T1000 (cell line): ENCODE results near the gene ZNF608.

Source experiments
- DNase-seq: peaks from one replicate; lab custom pipeline; 2025; ENCODE audit warnings: mixed read lengths; lab: John Stamatoyannopoulos, UW

Gene ZNF608

GRCh38 chr5:124736805-124737188, 9.6 kb downstream of the ZNF608 start:
- DNase-seq, result no peak

- no peak for DNase-seq
Measured at GRCh38 chr5:124736082-124736804, 10.2 kb downstream of the ZNF608 start.

GRCh38 chr5:124735169-124735858, 11.1 kb downstream of the ZNF608 start:
- no peak for DNase-seq

DNA sequence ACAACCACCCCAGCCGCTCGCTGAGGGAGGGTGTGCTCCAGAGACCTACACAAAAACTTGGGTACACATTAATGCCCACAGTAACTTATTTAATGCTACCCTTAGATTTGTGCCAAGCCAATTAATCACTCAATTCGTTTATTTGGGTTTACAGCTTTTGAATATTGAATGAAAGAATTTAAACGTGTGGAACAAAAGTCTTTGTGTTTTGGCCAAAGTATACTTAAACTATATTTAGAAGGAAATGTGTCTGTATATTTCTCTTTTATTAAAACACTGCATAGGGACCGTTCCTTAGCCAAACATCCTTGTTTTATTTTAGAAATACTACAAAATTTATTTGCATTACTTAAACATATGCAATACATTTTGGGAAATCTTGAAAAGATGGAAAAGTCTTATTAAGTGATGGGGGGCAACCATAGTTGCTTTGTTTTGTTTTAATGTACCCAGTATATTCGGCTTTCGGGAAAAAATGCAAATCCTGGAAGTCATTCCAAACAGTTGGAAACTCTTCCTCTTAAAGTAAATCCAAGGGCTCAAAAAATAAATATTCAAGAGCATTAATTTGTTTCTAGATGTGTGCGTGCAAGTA, 11.8 kb downstream of the ZNF608 start:
- DNase-seq, result no peak

DNA sequence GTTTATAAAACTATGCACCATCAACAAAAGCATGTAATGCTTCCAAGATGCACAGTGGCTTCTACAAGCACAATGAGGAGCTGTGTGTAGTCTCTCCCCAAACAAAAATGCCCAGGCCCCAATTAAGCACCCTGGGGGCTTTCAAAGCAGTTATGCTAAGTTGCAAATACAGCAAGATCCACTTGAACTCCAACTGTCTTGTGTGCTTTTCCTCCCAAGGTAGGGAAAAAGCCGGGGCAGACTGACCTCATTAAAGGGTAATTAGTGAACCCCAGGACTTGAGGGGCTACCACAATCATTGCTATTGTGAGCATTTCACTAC, 13.1 kb downstream of the ZNF608 start:
- no peak for DNase-seq

DNA sequence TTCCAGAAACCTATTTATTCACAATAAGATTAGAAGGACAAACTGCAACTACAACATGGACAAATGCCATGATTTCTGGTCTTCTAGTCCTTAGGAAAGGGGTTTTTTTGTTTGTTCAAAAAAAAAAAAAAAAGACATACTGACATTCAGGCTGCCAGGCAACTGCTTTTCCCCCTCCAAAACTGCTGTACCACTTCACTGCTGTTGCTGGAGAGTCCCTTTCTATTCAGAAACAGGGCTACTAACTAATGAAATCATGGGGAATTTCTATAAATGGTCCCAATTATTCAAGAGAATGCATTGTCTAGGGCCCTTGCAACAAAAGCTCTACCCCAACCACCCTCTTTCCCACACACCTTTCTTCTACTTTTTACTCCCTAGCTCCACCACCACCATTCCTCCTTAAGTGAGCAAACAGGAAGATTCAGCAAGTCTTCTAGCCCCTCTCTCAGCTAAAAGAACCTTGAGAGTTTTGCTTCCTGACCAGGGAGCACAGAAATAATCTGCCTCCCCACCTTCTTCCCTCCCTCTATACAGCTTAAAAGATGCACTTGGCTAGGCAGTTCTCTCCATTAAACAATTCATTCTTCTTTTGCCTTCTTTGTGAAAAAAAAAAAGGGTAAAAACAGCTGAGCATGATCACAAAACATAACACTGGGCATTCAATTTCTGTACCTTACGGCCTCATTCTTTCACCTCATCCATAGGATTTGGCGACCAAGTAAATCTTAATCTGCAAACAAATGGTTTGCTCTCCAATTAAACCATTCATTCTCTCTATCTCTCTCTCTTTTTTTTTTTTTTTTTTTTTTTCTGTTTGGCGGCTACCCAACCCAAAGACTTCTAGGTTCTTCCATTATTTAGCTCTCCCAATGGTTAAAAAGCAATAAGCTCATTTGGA, 13.8 kb downstream of the ZNF608 start:
- no peak for DNase-seq

- DNase-seq, result no peak
Measured at GRCh38 chr5:124730381-124730780, 16.1 kb downstream of the ZNF608 start.

DNA sequence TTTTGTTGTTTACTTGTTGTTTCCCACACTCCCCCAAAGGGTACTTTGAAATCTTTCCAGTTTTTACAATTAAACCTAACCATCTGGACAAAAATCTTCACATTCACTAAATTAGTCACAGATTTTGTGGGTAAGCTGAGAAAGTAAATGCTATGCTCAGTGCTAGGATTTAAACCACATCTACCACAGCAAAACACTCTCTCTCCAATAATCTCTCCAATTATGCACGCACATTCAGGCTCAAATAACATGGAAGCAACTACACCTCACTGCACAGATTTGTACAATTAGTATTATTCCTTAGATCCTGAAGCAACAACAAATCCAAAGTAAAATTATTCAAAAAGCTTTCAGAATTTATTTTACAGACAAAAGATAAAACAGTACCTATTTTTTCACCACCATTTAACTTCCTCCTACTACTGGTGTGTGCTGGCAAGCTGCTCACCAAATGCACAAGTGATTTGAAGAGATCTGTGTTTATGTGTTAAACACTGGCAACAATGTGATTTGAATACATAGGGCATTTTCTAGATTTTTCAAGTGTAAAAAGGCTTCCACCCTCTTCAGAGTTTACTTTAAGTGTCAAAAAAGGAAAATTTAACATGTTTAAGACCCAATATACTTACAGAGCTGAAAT, 16.6 kb downstream of the ZNF608 start:
- no peak for DNase-seq

GRCh38 chr5:124728968-124729332, 17.5 kb downstream of the ZNF608 start:
- DNase-seq, result no peak

DNA sequence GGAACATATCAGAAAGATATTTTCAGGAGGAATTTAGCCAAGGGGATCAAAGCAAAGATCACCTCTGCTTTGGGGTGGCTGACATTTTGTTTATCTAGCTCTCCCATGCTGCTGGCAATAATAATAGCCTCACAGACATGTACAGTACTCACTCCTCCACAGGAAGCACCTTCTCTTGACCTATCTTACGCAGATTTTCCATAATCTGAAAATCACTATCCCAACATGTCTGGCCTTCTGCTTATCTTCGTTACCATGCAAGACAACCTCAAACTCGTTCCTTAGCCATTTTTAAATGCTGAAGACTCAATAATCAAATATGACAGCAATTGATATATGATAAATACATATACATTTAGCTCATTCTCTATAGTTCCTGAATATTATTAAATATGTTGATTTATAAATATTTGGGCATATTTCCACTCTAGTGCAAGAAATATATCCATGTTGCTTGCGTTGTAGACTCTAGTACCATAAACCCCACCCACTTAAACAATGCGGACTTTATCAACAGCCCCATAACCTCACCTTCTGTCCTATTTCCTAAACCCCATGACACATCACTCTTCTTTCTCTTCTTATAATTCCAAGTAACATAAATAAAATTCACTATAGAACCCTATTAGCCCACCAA, 18.0 kb downstream of the ZNF608 start:
- no peak for DNase-seq

DNA sequence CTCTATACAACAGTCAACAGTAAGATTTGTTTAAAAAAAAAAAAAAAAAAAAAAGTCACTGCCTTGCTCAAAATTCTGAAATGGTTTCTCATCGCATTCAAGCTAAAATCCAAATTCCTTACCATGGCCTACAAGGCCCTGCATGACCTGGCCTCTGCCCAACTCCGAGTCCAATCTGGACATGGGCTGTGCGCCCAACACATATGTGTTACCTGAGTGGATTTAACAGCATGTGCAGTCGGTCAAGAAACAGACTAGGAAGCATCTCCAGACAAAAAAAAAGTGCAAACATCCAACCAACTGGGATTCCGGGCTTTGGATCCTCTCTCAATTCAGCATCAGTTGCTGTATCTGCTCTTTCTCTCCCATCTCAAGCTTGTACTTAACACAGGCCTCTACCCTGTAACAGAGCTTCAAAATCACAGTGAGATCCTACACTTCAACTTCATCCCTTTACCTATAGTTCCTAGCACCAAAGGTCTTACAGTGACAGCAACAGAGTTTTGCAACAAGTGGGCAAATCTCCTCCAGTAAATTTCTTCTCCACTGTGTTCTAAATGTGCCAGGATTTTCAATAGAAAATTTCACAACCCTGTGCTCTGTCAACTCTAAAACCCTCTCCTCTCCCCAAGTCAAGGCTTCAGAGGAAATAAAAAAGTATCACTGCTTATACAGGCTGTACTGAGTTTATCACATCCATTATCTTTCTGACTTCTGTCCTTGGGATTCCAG, 19.6 kb downstream of the ZNF608 start:
- no peak for DNase-seq

- DNase-seq, result no peak
Measured at GRCh38 chr5:124725622-124726258, 20.7 kb downstream of the ZNF608 start.

DNA sequence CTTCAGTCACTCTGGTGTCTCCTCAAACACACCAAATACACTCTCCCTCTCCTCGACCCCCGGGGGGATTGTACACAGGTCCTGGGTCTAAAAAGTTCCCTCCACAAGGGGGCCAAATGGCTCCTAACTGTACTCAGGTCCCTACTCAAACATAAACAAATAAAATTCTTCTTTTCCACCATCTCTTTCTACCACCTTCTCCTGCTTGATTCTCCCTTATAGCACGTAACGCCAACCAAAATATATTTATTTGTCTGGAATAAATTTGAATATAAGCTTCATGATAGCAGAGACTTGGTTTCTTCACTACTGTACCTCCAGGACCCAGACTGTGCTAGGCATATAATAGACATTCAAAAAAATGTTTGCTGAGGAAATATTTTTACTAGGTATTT, 21.4 kb downstream of the ZNF608 start:
- DNase-seq, result no peak

DNA sequence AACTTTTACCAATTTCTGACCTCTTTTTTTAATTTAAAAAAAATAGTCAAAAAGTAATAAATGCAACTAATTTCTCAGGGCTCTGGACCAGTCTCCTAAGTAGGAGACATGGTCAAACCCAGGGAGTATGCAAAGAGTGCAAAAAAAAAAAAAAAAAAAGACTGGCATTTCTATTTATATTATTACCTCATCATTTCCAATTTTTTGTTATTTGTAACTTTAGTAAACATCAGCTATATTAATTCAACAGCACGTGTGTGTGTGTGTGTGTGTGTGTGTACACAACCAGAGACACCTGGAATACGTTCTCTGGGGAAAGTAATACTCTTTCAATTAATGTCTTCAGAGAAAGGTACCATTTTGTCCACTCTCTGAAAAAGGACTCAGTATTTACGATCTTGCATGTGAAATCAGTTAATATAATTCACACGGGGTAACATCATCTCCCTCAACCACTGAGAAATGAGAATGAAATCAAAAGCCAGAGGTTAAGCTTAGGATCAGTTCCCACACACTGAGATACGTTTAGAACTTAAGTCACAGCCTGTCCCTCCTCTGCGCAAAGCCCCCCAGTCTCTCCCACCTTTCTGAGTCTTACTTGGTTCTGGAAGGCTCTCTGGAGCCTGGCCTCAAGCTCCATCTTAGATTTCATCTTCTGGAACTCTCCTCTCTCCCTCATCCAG, 21.9 kb downstream of the ZNF608 start:
- no peak for DNase-seq

GRCh38 chr5:124721229-124721735, 25.2 kb downstream of the ZNF608 start:
- DNase-seq, result no peak

GRCh38 chr5:124720593-124720992, 25.8 kb downstream of the ZNF608 start:
- DNase-seq, result no peak

DNA sequence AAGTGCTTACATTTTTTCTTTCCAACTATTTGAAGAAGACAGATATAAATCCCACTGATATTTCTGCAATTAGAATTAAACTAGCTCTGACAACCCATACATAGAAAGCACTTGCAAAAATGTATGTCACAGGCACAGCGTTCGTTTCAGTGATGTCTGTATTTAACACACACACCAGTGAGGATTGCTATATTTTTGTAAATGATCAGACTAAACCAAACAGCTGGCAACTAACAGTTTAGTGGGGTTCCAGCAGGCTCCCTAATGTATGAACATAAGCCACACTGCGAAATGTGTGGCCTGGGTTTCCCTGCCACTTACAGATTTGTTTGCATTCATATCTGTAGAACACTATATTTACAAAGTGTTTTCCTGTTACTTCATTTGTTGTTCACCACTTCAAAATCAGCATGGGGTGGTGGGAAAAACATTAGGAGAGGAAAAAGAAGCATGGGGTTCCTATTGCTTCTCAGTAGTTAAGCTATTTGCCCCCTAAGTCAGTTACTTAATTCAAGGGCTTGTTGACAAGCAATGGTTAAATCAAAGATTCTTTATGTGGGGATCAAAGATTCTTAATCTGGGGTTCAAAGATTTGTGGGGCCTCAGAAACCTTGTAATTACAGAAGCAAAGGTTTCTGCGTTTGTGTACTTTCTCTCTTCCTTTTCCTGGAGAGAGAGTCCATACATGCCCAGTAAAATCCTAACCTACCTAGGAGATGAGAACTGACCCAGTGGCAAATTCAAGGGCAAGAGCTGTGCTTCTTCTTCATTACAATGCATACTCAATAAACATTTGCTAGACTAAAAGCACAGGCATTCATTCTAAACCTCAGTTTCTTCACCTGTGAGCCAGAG, 27.1 kb downstream of the ZNF608 start:
- DNase-seq, result no peak

DNA sequence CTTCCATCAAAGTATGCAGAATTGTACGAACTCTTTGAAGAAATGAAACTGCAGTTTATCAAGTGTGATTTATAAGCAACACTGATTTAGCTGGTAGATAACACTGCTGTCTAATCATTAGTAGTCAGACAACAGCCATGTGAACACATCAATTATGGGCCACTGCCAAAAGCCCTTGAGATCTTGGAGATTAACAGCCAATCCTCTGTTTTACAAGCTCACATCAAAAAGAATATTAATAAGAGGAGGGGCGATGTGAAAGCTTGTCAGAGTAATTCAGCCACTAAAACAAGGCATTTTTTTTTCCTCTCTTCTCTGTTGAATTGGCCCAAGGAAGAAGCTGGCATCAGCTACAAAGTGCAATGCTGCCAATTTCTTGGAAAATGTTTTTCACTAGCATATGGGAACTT, 28.1 kb downstream of the ZNF608 start:
- no peak for DNase-seq

DNA sequence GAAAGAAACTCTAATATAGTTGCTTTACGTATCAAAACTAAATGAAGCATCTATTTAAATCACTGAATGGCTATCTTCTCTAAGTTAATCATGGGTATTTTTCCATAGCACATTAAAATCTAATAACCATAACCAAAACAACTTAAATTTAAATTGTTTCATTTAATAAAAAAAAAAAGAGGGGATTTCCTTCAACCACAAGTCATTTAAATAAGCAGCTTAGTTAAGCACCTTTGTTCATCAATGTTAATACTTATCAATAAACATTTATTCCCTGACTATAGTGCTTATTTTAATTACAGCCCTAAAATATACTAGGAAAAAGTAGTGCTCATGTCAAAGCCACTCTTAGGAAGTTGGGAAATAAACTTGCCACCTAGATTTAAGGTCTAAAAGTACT, 30.3 kb downstream of the ZNF608 start:
- no peak for DNase-seq
